Gastroesophageal sphincter (tissue), 3 donors: Measurements from ENCODE around the gene EFCAB13.
"Not testable (repeated sequence)": the region's sequence is repeated elsewhere in the genome, so short reads cannot be mapped to it uniquely, and the experiment has no call there.

Experiments used
- POLR2A ChIP-seq, 2 donors: fragments of 450-650 bp; IDR thresholded peaks; one replicate each; pipeline ENCODE4 v1.6.1; 2017; ENCODE audit warnings: antibody characterized with exemption in 2 of 2, mild to moderate bottlenecking in 2 of 2, moderate library complexity in 1 of 2
- POLR2AphosphoS5 ChIP-seq: sonication (generic); formaldehyde crosslinking; IDR thresholded peaks from one replicate; pipeline ENCODE4 v1.6.1; 2017; ENCODE audit warnings: antibody characterized with exemption
- TF ChIP-seq, protein P1 (sequence below), 4 experiments: fragments of 200-600 bp in 2 of 4; fragments of 450-650 bp in 2 of 4; sonication (generic) in 1 of 4; IDR thresholded peaks; one replicate each; pipeline ENCODE4 v1.5.1; 2017 to 2019; ENCODE audit warnings: antibody characterized with exemption in 4 of 4, mild to moderate bottlenecking in 2 of 4, moderate library complexity in 2 of 4

DNA sequence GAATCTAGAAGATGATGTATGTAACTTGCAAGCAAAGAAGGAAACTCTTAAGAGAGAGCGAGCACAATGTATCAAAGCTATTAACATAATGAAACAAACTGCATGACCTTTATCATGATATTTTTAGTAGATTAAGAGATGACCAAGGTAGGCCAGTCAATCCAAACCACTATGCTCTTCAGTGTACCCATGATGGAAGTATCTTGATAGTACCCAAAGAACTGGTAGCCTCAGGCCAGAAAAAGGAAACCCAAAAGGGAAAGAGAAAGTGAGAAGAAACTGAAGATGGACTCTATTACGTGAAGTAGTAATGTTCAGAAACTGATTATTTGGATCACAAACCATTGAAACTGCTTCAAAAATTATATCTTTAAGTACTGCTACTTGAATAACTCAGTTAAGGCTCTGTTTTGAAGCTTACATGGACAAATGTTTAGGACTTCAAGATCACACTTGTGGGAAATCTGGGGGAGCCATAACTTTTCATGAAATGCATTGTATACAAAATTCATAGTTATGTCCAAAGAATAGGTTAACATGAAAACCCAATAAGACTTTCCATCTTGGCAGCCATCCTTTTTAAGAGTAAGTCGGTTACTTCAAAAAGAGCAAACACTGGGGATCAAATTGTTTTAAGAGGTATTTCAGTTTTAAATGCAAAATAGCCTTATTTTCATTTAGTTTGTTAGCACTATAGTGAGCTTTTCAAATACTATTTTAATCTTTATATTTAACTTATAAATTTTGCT is 102.3 kb downstream of the EFCAB13 start:
- not testable (repeated sequence) for TF ChIP-seq POLR2A (IDR thresholded peaks at IDR 0.05); POLR2AphosphoS5
- TF ChIP-seq, protein P1, sequence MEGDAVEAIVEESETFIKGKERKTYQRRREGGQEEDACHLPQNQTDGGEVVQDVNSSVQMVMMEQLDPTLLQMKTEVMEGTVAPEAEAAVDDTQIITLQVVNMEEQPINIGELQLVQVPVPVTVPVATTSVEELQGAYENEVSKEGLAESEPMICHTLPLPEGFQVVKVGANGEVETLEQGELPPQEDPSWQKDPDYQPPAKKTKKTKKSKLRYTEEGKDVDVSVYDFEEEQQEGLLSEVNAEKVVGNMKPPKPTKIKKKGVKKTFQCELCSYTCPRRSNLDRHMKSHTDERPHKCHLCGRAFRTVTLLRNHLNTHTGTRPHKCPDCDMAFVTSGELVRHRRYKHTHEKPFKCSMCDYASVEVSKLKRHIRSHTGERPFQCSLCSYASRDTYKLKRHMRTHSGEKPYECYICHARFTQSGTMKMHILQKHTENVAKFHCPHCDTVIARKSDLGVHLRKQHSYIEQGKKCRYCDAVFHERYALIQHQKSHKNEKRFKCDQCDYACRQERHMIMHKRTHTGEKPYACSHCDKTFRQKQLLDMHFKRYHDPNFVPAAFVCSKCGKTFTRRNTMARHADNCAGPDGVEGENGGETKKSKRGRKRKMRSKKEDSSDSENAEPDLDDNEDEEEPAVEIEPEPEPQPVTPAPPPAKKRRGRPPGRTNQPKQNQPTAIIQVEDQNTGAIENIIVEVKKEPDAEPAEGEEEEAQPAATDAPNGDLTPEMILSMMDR (IDR thresholded peaks at IDR 0.05), result not testable (repeated sequence)
